Fibroblast of mammary gland (primary cell): ENCODE results near the gene IFNAR2.
"Not testable (repeated sequence)": the region's sequence is repeated elsewhere in the genome, so short reads cannot be mapped to it uniquely, and the experiment has no call there.

Source experiments
- DNase-seq: peaks from one replicate; pipeline ENCODE4 v3.0.0-alpha.2; 2010; ENCODE audit warnings: low read depth
- H3K4me3 ChIP-seq: 2 replicates; pipeline ENCODE4 v1.5.1; 2011; ENCODE audit warnings: low read depth, mild to moderate bottlenecking, low read length, moderate library complexity; ENCODE audit not compliant: control insufficient read depth
- CTCF ChIP-seq: conservative IDR thresholded peaks from 2 replicates; pipeline ENCODE4 v1.5.1; 2011; ENCODE audit warnings: low read depth, low read length, inconsistent platforms; ENCODE audit not compliant: control insufficient read depth, insufficient read depth

The IFNAR2 gene

GRCh38 chr21:33241846-33242245 is 12.1 kb downstream of the IFNAR2 start:
- DNase-seq, result no peak
- H3K4me3 ChIP-seq, result no peak overlapping the region
- no peak for TF ChIP-seq CTCF

GRCh38 chr21:33242846-33243245 is 13.1 kb downstream of the IFNAR2 start:
- not testable (repeated sequence) for H3K4me3 ChIP-seq, DNase-seq

- DNase-seq, result no peak
- no peak for TF ChIP-seq CTCF
- H3K4me3 ChIP-seq, result no peak overlapping the region
Measured at GRCh38 chr21:33244082-33244778, 14.5 kb downstream of the IFNAR2 start.

- no peak for DNase-seq
- TF ChIP-seq CTCF, result no peak
- no peak overlapping the region for H3K4me3 ChIP-seq
Measured at GRCh38 chr21:33244779-33245105, 15.0 kb downstream of the IFNAR2 start.

- TF ChIP-seq CTCF, result no peak
- no peak for DNase-seq
Measured at GRCh38 chr21:33245289-33245918, 15.7 kb downstream of the IFNAR2 start.

GRCh38 chr21:33246506-33246905 is 16.8 kb downstream of the IFNAR2 start:
- no peak overlapping the region for H3K4me3 ChIP-seq
- DNase-seq, result no peak
- no peak for TF ChIP-seq CTCF

More at GRCh38 chr21:33245289-33245918, 15.7 kb downstream of the IFNAR2 start:
- no peak overlapping the region for H3K4me3 ChIP-seq

- DNase-seq, result no peak
- TF ChIP-seq CTCF, result no peak
- H3K4me3 ChIP-seq, result no peak overlapping the region
Measured at GRCh38 chr21:33246963-33247362, 17.2 kb downstream of the IFNAR2 start.
